Ovary (tissue), 9 donors: ENCODE measurements around the gene CYSRT1. TPM values are rescaled to one million over a fixed set of nuclear protein-coding genes. Genes with fewer than 3 reads are reported as not detected.

Source experiments
- DNase-seq, 5 donors: peaks; one replicate each; pipeline ENCODE4 v3.0.0-alpha.2; 2019 to 2020
- H3K27ac ChIP-seq, 2 donors: fragments of 200-600 bp; one replicate each; pipeline versions ENCODE4 v1.5.1 to v1.8.0; 2019 to 2022
- H3K27me3 ChIP-seq: fragments of 200-600 bp; one replicate; pipeline ENCODE4 v1.8.0; 2022
- H3K36me3 ChIP-seq: fragments of 200-600 bp; sonication (generic); one replicate; pipeline ENCODE4 v1.5.1; 2019
- H3K4me1 ChIP-seq: one replicate; pipeline ENCODE4 v1.8.1; 2013; ENCODE audit warnings: mild to moderate bottlenecking, moderate library complexity; ENCODE audit not compliant: insufficient read depth
- H3K4me3 ChIP-seq: fragments of 200-600 bp; sonication (generic); one replicate; pipeline ENCODE4 v1.5.1; 2017
- H3K9me3 ChIP-seq, 2 donors: fragments of 200-600 bp in 1 of 2; sonication (generic) in 1 of 2; one replicate each; pipeline versions ENCODE4 v1.5.1 to v1.8.1; 2013 to 2019; ENCODE audit warnings: mild to moderate bottlenecking in 1 of 2, moderate library complexity in 1 of 2
- CTCF ChIP-seq, 3 donors: fragments of 450-650 bp in 2 of 3; fragments of 200-600 bp in 1 of 3; IDR thresholded peaks; one replicate each; pipeline versions ENCODE4 v1.5.1 to v1.8.0; 2016 to 2022; ENCODE audit warnings: antibody characterized with exemption in 3 of 3, mild to moderate bottlenecking in 1 of 3
- EP300 ChIP-seq: sonication (generic); formaldehyde crosslinking; IDR thresholded peaks from one replicate; pipeline ENCODE4 v1.6.1; 2017; ENCODE audit warnings: antibody characterized with exemption
- POLR2A ChIP-seq: fragments of 450-650 bp; IDR thresholded peaks from one replicate; pipeline ENCODE4 v1.6.1; 2017; ENCODE audit warnings: antibody characterized with exemption, mild to moderate bottlenecking, moderate library complexity
- WGBS, 3 donors: extraction: QIAGEN DNeasy Blood & Tissue Kit in 1 of 3; methylation state at CpG; one replicate each; pipeline versions ENCODE4 v1.1.5 to v1.1.7; 2013 to 2017; 5-methylcytosine and 5-hydroxymethylcytosine counted together
- intact Hi-C, 4 donors: fragments of 100-400 bp; cut with DNase I; formaldehyde crosslinking; loops; one replicate each; pipeline versions ENCODE4 v1.11.0 to v1.15.1; 2022 to 2023
- polyA plus RNA-seq, 2 donors: library from polyadenylated mRNA; stranded (reverse); fragments of 200-250 nt in 1 of 2; fragments of 350-450 nt in 1 of 2; fragmentation: Illumina TruSeq in 1 of 2; extraction: RNeasy Lipid Tissue Mini Kit (QIAGEN cat#74804) in 1 of 2; gene quantifications; one replicate each; pipeline ENCODE4 v1.2.3, GENCODE V29; 2013 to 2014
- total RNA-seq, 7 donors: library from RNA; depleted of rRNA in 2 of 7; stranded (reverse); fragments of >200 nt in 2 of 7; fragmentation: NEBNext Ultra II Directional in 3 of 7; extraction: Animal tissue kit (Norgen Biotek cat#: 25700) in 3 of 7; gene quantifications; one replicate each; pipeline versions ENCODE4 v1.1.0 to v1.2.4, GENCODE V29; 2016 to 2023
- donor health status: DM: no; HTN: no; CAD: no; lungs with moderate emphysema.
- donor health status: DM: no; HTN: no; CAD: no.
- donor health status: Bipolar disorder and iron deficiency.
- donor health status: DM: yes; HTN: yes; CAD: no.
- donor health status: DM: no; HTN: no; CAD: no.
- donor health status: DM: yes; HTN: yes; CAD: no.

The CYSRT1 gene
- total and polyA plus RNA-seq, 9 donors: 0.12 to 0.80 (median 0.17) TPM; not detected in 4

GRCh38 chr9:137226338-137227053, 1.5 kb downstream of the CYSRT1 start:
- peaks cover 6% of the 10 kb centered on the region for H3K4me1 ChIP-seq
- no peaks in the 10 kb centered on the region for H3K36me3 ChIP-seq
- no peaks in the 10 kb centered on the region for H3K9me3 ChIP-seq
- no peak for TF ChIP-seq POLR2A
- no peak for TF ChIP-seq CTCF (IDR thresholded peaks at IDR 0.05)
- no peak for TF ChIP-seq EP300
- WGBS, 3 donors: 55 to 65% (median 61%) methylated on average over 18 of the region's 18 CpGs
- H3K27me3 ChIP-seq: peaks cover 12% of the 10 kb centered on the region
- DNase-seq: no peak
- no peak overlapping the region for H3K4me3 ChIP-seq
- intact Hi-C loops: loop anchor here in 3 of 4 donors (5.0 to 10.0 kb wide), 3 partner anchors 99 to 442 kb away; no protein-coding TSS in a partner anchor
- no peak overlapping the region for H3K27ac ChIP-seq

GRCh38 chr9:137227054-137227852, 2.3 kb downstream of the CYSRT1 start, which contains the start of gene RNF224:
RNF224 (plus strand) TSS chr9:137227502; CDS start chr9:137228336, 834 bp downstream.
- 29 to 35% (median 32%) methylated on average over 25 of the region's 25 CpGs for WGBS, 3 donors
- TF ChIP-seq CTCF (IDR thresholded peaks at IDR 0.05) (peak; percentile 35 to 77 (median 63)), EP300 (no peak), POLR2A (no peak)
- peaks cover 12% of the 10 kb centered on the region for H3K27me3 ChIP-seq
- no peaks in the 10 kb centered on the region for H3K9me3 ChIP-seq
- DNase-seq: peak; percentile 59 to 80 (median 72)
- H3K36me3 ChIP-seq: no peaks in the 10 kb centered on the region
- no peak within 1 kb of the TSS for H3K4me3 ChIP-seq
- peaks cover 6% of the 10 kb centered on the region for H3K4me1 ChIP-seq
- intact Hi-C loops: loop anchor here in 3 of 4 donors (5.0 to 10.0 kb wide), 3 partner anchors 100 to 442 kb away; no protein-coding TSS in a partner anchor
- no peak within 1 kb of the TSS for H3K27ac ChIP-seq

GRCh38 chr9:137227853-137228505, 3.0 kb downstream of the CYSRT1 start:
- Histone ChIP-seq H3K36me3 (no peaks in the 10 kb centered on the region), H3K4me3 (no peak overlapping the region), H3K4me1 (peaks cover under 1% of the 10 kb centered on the region), H3K27me3 (peaks cover 12% of the 10 kb centered on the region), H3K27ac (no peak overlapping the region), H3K9me3 (no peaks in the 10 kb centered on the region)
- 8 to 27% (median 13%) methylated on average over 15 to 18 of the region's 18 CpGs for whole genome bisulfite sequencing, 3 donors
- no peak for DNase-seq
- no peak for TF ChIP-seq EP300
- TF ChIP-seq POLR2A: no peak
- intact Hi-C loops: loop anchor here in 3 of 4 donors (5.0 to 10.0 kb wide), 3 partner anchors 101 to 443 kb away; no protein-coding TSS in a partner anchor

GRCh38 chr9:137228506-137228967, 3.6 kb downstream of the CYSRT1 start:
- Histone ChIP-seq H3K4me1 (no peaks in the 10 kb centered on the region), H3K9me3 (no peaks in the 10 kb centered on the region), H3K36me3 (no peaks in the 10 kb centered on the region), H3K27me3 (peaks cover 12% of the 10 kb centered on the region), H3K27ac (no peak overlapping the region), H3K4me3 (no peak overlapping the region)
- intact Hi-C loops: loop anchor here in 3 of 4 donors (5.0 to 10.0 kb wide), 3 partner anchors 101 to 444 kb away; no protein-coding TSS in a partner anchor
- TF ChIP-seq CTCF (IDR thresholded peaks at IDR 0.05): no peak
- no peak for TF ChIP-seq EP300
- no peak for TF ChIP-seq POLR2A
- WGBS, 3 donors: 11 to 32% (median 16%) methylated on average over 28 to 29 of the region's 29 CpGs
- DNase-seq: no peak
